PC-3 (cell line): ENCODE results near the gene CD248. TPM values are rescaled to one million over a fixed set of nuclear protein-coding genes. Genes with fewer than 3 reads are reported as not detected.

Experiments
- ATAC-seq: fragments of 200-7000 bp; cut with Tn5 transposase; 2 replicates; pipeline ENCODE4 v1.9.1; 2020; ENCODE audit warnings: mild to moderate bottlenecking, moderate library complexity
- BruUV-seq: library from RNA; stranded (reverse); fragments of 400-500 nt; replicated peaks from 2 replicates; lab custom pipeline; 2021; lab: Mats Ljungman, UMichigan
- CTCF ChIA-PET: fragments of 300-600 bp; sonication (Branson Sonifier 250); formaldehyde crosslinking; loops from one replicate; lab custom pipeline; 2022; ENCODE audit warnings: antibody characterized with exemption; lab: Charles Lee
- POLR2A ChIA-PET: fragments of 300-600 bp; sonication (Branson Sonifier 250); formaldehyde crosslinking; loops from one replicate; lab custom pipeline; 2022; ENCODE audit warnings: antibody characterized with exemption; ENCODE audit not compliant: unreplicated experiment; lab: Charles Lee
- DNase-seq: peaks from one replicate; pipeline ENCODE4 v3.0.0-alpha.2; 2015
- H2AFZ ChIP-seq: fragments of 300-600 bp; sonication (generic); 2 replicates; pipeline ENCODE4 v1.6.0; 2016; ENCODE audit warnings: antibody characterized with exemption, low read length
- H3F3A ChIP-seq: fragments of 300-600 bp; sonication (generic); one replicate; pipeline ENCODE4 v1.6.0; 2017; ENCODE audit warnings: antibody characterized with exemption, low read length, control low read depth, mild to moderate bottlenecking; ENCODE audit not compliant: unreplicated experiment
- H3K27ac ChIP-seq: fragments of 300-600 bp; sonication (generic); 2 replicates; pipeline ENCODE4 v1.5.1; 2016; ENCODE audit warnings: mild to moderate bottlenecking, low read length
- H3K27me3 ChIP-seq: fragments of 300-600 bp; sonication (generic); 2 replicates; pipeline ENCODE4 v1.6.1; 2016; ENCODE audit warnings: low read length, mixed read lengths
- H3K36me3 ChIP-seq: fragments of 300-600 bp; sonication (generic); 2 replicates; pipeline ENCODE4 v1.6.1; 2016; ENCODE audit warnings: low read depth, mixed run types, low read length, mixed read lengths
- H3K4me1 ChIP-seq: fragments of 300-600 bp; sonication (generic); 2 replicates; pipeline ENCODE4 v1.5.1; 2016; ENCODE audit warnings: low read length; ENCODE audit not compliant: insufficient read depth
- H3K4me2 ChIP-seq: fragments of 300-600 bp; sonication (generic); 2 replicates; pipeline ENCODE4 v1.6.0; 2016; ENCODE audit warnings: low read length
- H3K4me3 ChIP-seq: fragments of 300-600 bp; sonication (generic); 2 replicates; pipeline ENCODE4 v1.5.1; 2016; ENCODE audit warnings: mild to moderate bottlenecking, low read length, mixed read lengths
- H3K79me2 ChIP-seq: fragments of 300-600 bp; sonication (generic); 2 replicates; pipeline ENCODE4 v1.6.1; 2017; ENCODE audit warnings: low read length, mixed read lengths
- H3K9ac ChIP-seq: fragments of 300-600 bp; sonication (generic); 2 replicates; pipeline ENCODE4 v1.6.0; 2016; ENCODE audit warnings: mild to moderate bottlenecking, low read length
- H3K9me2 ChIP-seq: fragments of 300-600 bp; sonication (generic); replicated peaks from 2 replicates; pipeline ENCODE4 v1.6.1; 2016; ENCODE audit warnings: mixed run types, low read length, mixed read lengths
- H3K9me3 ChIP-seq: fragments of 300-600 bp; sonication (generic); 2 replicates; pipeline ENCODE4 v1.6.1; 2016; ENCODE audit warnings: low read length, mixed read lengths
- H4K20me1 ChIP-seq: fragments of 300-600 bp; sonication (generic); 2 replicates; pipeline ENCODE4 v1.6.1; 2016; ENCODE audit warnings: low read length, mixed read lengths
- CTCF ChIP-seq: fragments of 300-600 bp; sonication (generic); conservative IDR thresholded peaks from 2 replicates; pipeline ENCODE4 v1.5.1; 2017; ENCODE audit warnings: antibody characterized with exemption, low read depth, mild to moderate bottlenecking, low read length
- EZH2 ChIP-seq: fragments of 300-600 bp; sonication (generic); IDR thresholded peaks from one replicate; pipeline ENCODE4 v1.6.1; 2017; ENCODE audit warnings: antibody characterized with exemption, mild to moderate bottlenecking, low read length; ENCODE audit not compliant: unreplicated experiment
- EZH2phosphoT487 ChIP-seq: fragments of 300-600 bp; sonication (generic); IDR thresholded peaks from 2 replicates; pipeline ENCODE4 v1.6.1; 2018; ENCODE audit warnings: mild to moderate bottlenecking, antibody characterized with exemption, low read length, borderline replicate concordance
- intact Hi-C: fragments of 100-400 bp; cut with micrococcal nuclease; formaldehyde crosslinking; loops from 2 replicates; pipeline ENCODE4 v1.9.0; 2023
- total RNA-seq: library from RNA; depleted of rRNA; stranded (reverse); fragments of >200 nt; gene quantifications from 2 replicates; pipeline ENCODE4 v1.2.3, GENCODE V29; 2014

Gene CD248
- total RNA-seq, 1 experiment from 2014 or later: not detected

GRCh38 chr11:66334605-66335442 is 18.0 kb upstream of the CD248 start:
- H3K9ac ChIP-seq: peak overlapping the region; percentile 96

GRCh38 chr11:66333896-66334604 is 17.2 kb upstream of the CD248 start:
- TF ChIP-seq EZH2 (no peak), EZH2phosphoT487 (no peak), CTCF (no peak)
- no TSS peak for BruUV-seq
- DNase-seq (no peak), ATAC-seq (no peak)
- Histone ChIP-seq H3K4me3 (no peak overlapping the region), H3K9me3 (no peaks in the 10 kb centered on the region), H3K9me2 (no peaks in the 10 kb centered on the region), H2AFZ (no peak overlapping the region), H3K36me3 (peaks cover 22% of the 10 kb centered on the region; the same call in 1 of the 2 replicates), H3K27ac (no peak overlapping the region), H4K20me1 (no peaks in the 10 kb centered on the region), H3F3A (peaks cover 7% of the 10 kb centered on the region), H3K9ac (no peak overlapping the region), H3K4me1 (peaks cover 31% of the 10 kb centered on the region), H3K27me3 (no peaks in the 10 kb centered on the region), H3K4me2 (no peak overlapping the region), H3K79me2 (peaks cover 17% of the 10 kb centered on the region)
- intact Hi-C loops: no loop called here
- ChIA-PET CTCF (interaction anchor here (2.6 kb wide), 1 partner anchor 22 kb away, joined by 21 read pairs; no protein-coding TSS in a partner anchor), POLR2A (no interaction called here)

More at GRCh38 chr11:66334605-66335442, 18.0 kb upstream of the CD248 start:
- intact Hi-C loops: no loop called here
- H3K36me3 ChIP-seq: peaks cover 22% of the 10 kb centered on the region; the same call in 1 of the 2 replicates
- peak overlapping the region; percentile 96 for H3K27ac ChIP-seq
- no TSS peak for BruUV-seq
- no peak overlapping the region for H2AFZ ChIP-seq
- H3K9me3 ChIP-seq: no peaks in the 10 kb centered on the region
- TF ChIP-seq CTCF (no peak), EZH2 (no peak), EZH2phosphoT487 (no peak)
- no peak for DNase-seq
- H3K4me3 ChIP-seq: peak overlapping the region; percentile 81
- ChIA-PET CTCF (interaction anchor here (1.1 to 2.6 kb wide), 4 partner anchors 23 to 77 kb away, joined by 3 to 21 read pairs (median 8); partner anchors contain the start of gene YIF1A), POLR2A (interaction anchor here (0.7 to 1.9 kb wide), 3 partner anchors 8 to 22 kb away, joined by 3 to 16 read pairs (median 3); no protein-coding TSS in a partner anchor)
- no peaks in the 10 kb centered on the region for H3K9me2 ChIP-seq
- peak overlapping the region; percentile 96 for H3K4me2 ChIP-seq
- peaks cover 7% of the 10 kb centered on the region for H3F3A ChIP-seq
- ATAC-seq: no peak
- peaks cover 31% of the 10 kb centered on the region for H3K4me1 ChIP-seq
- H3K27me3 ChIP-seq: no peaks in the 10 kb centered on the region
- H3K79me2 ChIP-seq: peaks cover 17% of the 10 kb centered on the region
- H4K20me1 ChIP-seq: no peaks in the 10 kb centered on the region
